B cell (primary cell): ENCODE measurements around the gene HS2ST1. TPM values are rescaled to one million over a fixed set of nuclear protein-coding genes. Genes with fewer than 3 reads are reported as not detected.

Experiments used
- ATAC-seq: fragments of 200-7000 bp; cut with Tn5 transposase; one replicate; pipeline ENCODE4 v1.10.0; 2021; ENCODE audit warnings: low read depth, mild to moderate bottlenecking, moderate number of reproducible peaks, moderate library complexity
- CTCF ChIA-PET: fragments of 350-600 bp; sonication (Branson Sonifier 250); formaldehyde crosslinking; loops from one replicate; lab custom pipeline; 2021; ENCODE audit warnings: antibody characterized with exemption, inconsistent platforms; lab: Charles Lee
- POLR2A ChIA-PET: fragments of 350-600 bp; sonication (Branson Sonifier 250); formaldehyde crosslinking; loops from one replicate; lab custom pipeline; 2021; ENCODE audit warnings: antibody characterized with exemption; lab: Charles Lee
- DNase-seq: peaks from one replicate; pipeline ENCODE4 v3.0.0; 2013
- H2AFZ ChIP-seq: 2 replicates; pipeline ENCODE4 v1.6.1; 2012; ENCODE audit warnings: mild to moderate bottlenecking, low read depth, low read length; ENCODE audit not compliant: insufficient read depth, poor library complexity, severe bottlenecking
- H3K27ac ChIP-seq, 2 donors: 1 replicate in 1 of 2; 2 replicates in 1 of 2; pipeline ENCODE4 v1.5.1; 2012 to 2013; ENCODE audit warnings: low read length in 2 of 2, mild to moderate bottlenecking in 2 of 2, moderate library complexity in 1 of 2
- H3K27me3 ChIP-seq, 4 experiments: fragments of 200-600 bp in 1 of 4; sonication (generic) in 1 of 4; replicated peaks in 1 of 4; 1 replicate in 2 of 4; 2 replicates in 2 of 4; pipeline versions ENCODE4 v1.6.1 to v1.7.0; 2013 to 2016; ENCODE audit warnings: low read length in 3 of 4, mild to moderate bottlenecking in 2 of 4, mixed read lengths in 1 of 4, moderate library complexity in 1 of 4; ENCODE audit not compliant: insufficient read depth in 4 of 4, control insufficient read depth in 3 of 4; ENCODE audit errors: control extremely low read depth in 1 of 4
- H3K36me3 ChIP-seq, 2 experiments: replicated peaks in 1 of 2; 1 replicate in 1 of 2; 2 replicates in 1 of 2; pipeline versions ENCODE4 v1.6.1 to v1.7.1; 2013; ENCODE audit warnings: low read length in 1 of 2; ENCODE audit not compliant: insufficient read depth in 2 of 2, control insufficient read depth in 1 of 2; ENCODE audit errors: control extremely low read depth in 1 of 2, extremely low read depth in 1 of 2
- H3K4me1 ChIP-seq, 2 donors: fragments of 200-600 bp in 1 of 2; sonication (generic) in 1 of 2; 1 replicate in 1 of 2; 2 replicates in 1 of 2; pipeline versions ENCODE4 v1.5.1 to v1.6.1; 2013 to 2017; ENCODE audit warnings: low read length in 2 of 2; ENCODE audit not compliant: control insufficient read depth in 2 of 2, insufficient read depth in 2 of 2
- H3K4me2 ChIP-seq: replicated peaks from 2 replicates; pipeline ENCODE3; 2012; ENCODE audit warnings: mild to moderate bottlenecking, low read depth, low read length; ENCODE audit not compliant: poor library complexity, severe bottlenecking
- H3K4me3 ChIP-seq, 5 experiments: fragments of 200-600 bp in 1 of 5; sonication (generic) in 1 of 5; 1 replicate in 3 of 5; 2 replicates in 2 of 5; pipeline versions ENCODE4 v1.5.1 to v1.7.0; 2011 to 2016; ENCODE audit warnings: low read length in 4 of 5, mild to moderate bottlenecking in 4 of 5, low read depth in 2 of 5, control low read depth in 1 of 5, moderate library complexity in 1 of 5; ENCODE audit not compliant: insufficient read depth in 1 of 5; ENCODE audit errors: control extremely low read depth in 1 of 5, extremely low read depth in 1 of 5
- H3K79me2 ChIP-seq: fragments of 200-600 bp; sonication (generic); one replicate; pipeline ENCODE4 v1.6.0; 2016; ENCODE audit warnings: low read length; ENCODE audit not compliant: control insufficient read depth, insufficient read depth
- H3K9ac ChIP-seq: fragments of 200-600 bp; sonication (generic); 2 replicates; pipeline ENCODE4 v1.6.1; 2017; ENCODE audit warnings: mild to moderate bottlenecking, low read length, moderate library complexity
- H3K9me3 ChIP-seq, 3 donors: one replicate each; pipeline versions ENCODE4 v1.6.1 to v1.7.1; 2013; ENCODE audit warnings: low read length in 2 of 3; ENCODE audit not compliant: control insufficient read depth in 2 of 3, insufficient read depth in 1 of 3; ENCODE audit errors: control extremely low read depth in 1 of 3
- H4K20me1 ChIP-seq: 2 replicates; pipeline ENCODE4 v1.6.0; 2012; ENCODE audit warnings: mild to moderate bottlenecking, low read length; ENCODE audit not compliant: insufficient read depth, control insufficient read depth, poor library complexity, severe bottlenecking
- H3K27ac Mint-ChIP-seq: one replicate; pipeline ENCODE4 v1.8.0; 2021; ENCODE audit warnings: mixed read lengths
- H3K27me3 Mint-ChIP-seq: one replicate; pipeline ENCODE4 v1.8.0; 2021; ENCODE audit warnings: mixed read lengths
- H3K4me1 Mint-ChIP-seq: one replicate; pipeline ENCODE4 v1.8.0; 2021; ENCODE audit warnings: mixed read lengths
- H3K4me3 Mint-ChIP-seq: one replicate; pipeline ENCODE4 v1.8.0; 2021; ENCODE audit warnings: mixed read lengths
- H3K9me3 Mint-ChIP-seq: one replicate; pipeline ENCODE4 v1.8.0; 2022; ENCODE audit warnings: mixed read lengths; ENCODE audit not compliant: insufficient read depth
- CTCF ChIP-seq: fragments of 200-600 bp; IDR thresholded peaks from one replicate; pipeline ENCODE4 v1.8.0; 2022; ENCODE audit warnings: antibody characterized with exemption, mild to moderate bottlenecking
- EZH2 ChIP-seq: IDR thresholded peaks from 2 replicates; pipeline ENCODE4 v1.6.1; 2012; ENCODE audit warnings: borderline replicate concordance, low read depth, mild to moderate bottlenecking, moderate library complexity, low read length; ENCODE audit not compliant: insufficient read depth, poor library complexity, severe bottlenecking
- WGBS: methylation state at CpG from one replicate; pipeline ENCODE4 v1.1.5; 2013; ENCODE audit warnings: missing lambda C conversion rate; ENCODE audit not compliant: insufficient coverage; 5-methylcytosine and 5-hydroxymethylcytosine counted together
- intact Hi-C: fragments of 100-400 bp; cut with micrococcal nuclease; formaldehyde crosslinking; loops from one replicate; pipeline ENCODE4 v1.10.0; 2022
- polyA plus RNA-seq: library from polyadenylated mRNA; depleted of rRNA; stranded (reverse); fragments of >200 nt; gene quantifications from 2 replicates; pipeline ENCODE4 v1.2.3, GENCODE V29; 2012
- total RNA-seq, 2 donors: library from RNA; stranded (reverse); fragments of 120-200 nt in 1 of 2; gene quantifications; 1 replicate in 1 of 2; 2 replicates in 1 of 2; pipeline versions ENCODE4 v1.2.3 to v1.2.4, GENCODE V29; 2013 to 2022

Gene HS2ST1
- total and polyA plus RNA-seq, 2 donors (not counting 1 experiment from before 2014, with no cell fraction given) = 3.0 to 16.9 TPM

- peaks cover 0 to 2% (median 0%) of the 10 kb centered on the region in 3 donors for H3K9me3 ChIP-seq
- H3K4me3 Mint-ChIP-seq = no peak overlapping the region
- peaks cover 41% of the 10 kb centered on the region for H3K27me3 Mint-ChIP-seq
- intact Hi-C loops = no loop called here
- DNase-seq = no peak
- H2AFZ ChIP-seq = no peak overlapping the region
- no peaks in the 10 kb centered on the region for H3K9me3 Mint-ChIP-seq
- H3K4me1 Mint-ChIP-seq = peaks cover 7% of the 10 kb centered on the region
- CTCF ChIA-PET = no interaction called here
- TF ChIP-seq EZH2 (no peak), CTCF (no peak)
- H3K4me1 ChIP-seq = peaks cover 8% of the 10 kb centered on the region in 2 donors
- no peak overlapping the region for H3K9ac ChIP-seq
- no CpG with 5 or more reads among the region's 2 CpGs for WGBS
- no peaks in the 10 kb centered on the region for H3K79me2 ChIP-seq
- H3K27ac Mint-ChIP-seq = no peak overlapping the region
- no peak for ATAC-seq
- H3K4me3 ChIP-seq = no peak overlapping the region
- H3K27me3 ChIP-seq = peaks cover 0 to 28% (median 12%) of the 10 kb centered on the region in 4 experiments
- no peaks in the 10 kb centered on the region for H4K20me1 ChIP-seq
- no peak overlapping the region for H3K4me2 ChIP-seq
- no peak overlapping the region for H3K27ac ChIP-seq
- no peaks in the 10 kb centered on the region for H3K36me3 ChIP-seq
- POLR2A ChIA-PET = no interaction called here
Observed at GRCh38 chr1:87146538-87146937, 232.1 kb downstream of the HS2ST1 start.

- intact Hi-C loops = no loop called here
- no peak overlapping the region for H3K4me3 ChIP-seq
- no peak overlapping the region for H3K4me2 ChIP-seq
- POLR2A ChIA-PET = no interaction called here
- Mint-ChIP-seq H3K27me3 (peaks cover 46% of the 10 kb centered on the region), H3K9me3 (no peaks in the 10 kb centered on the region), H3K4me3 (no peak overlapping the region), H3K4me1 (peaks cover 11% of the 10 kb centered on the region), H3K27ac (no peak overlapping the region)
- H3K27ac ChIP-seq = no peak overlapping the region
- no peak for TF ChIP-seq EZH2
- TF ChIP-seq CTCF = no peak
- no peaks in the 10 kb centered on the region for H4K20me1 ChIP-seq
- H3K36me3 ChIP-seq = no peaks in the 10 kb centered on the region
- no peak overlapping the region for H3K9ac ChIP-seq
- CTCF ChIA-PET = interaction anchor here (0.6 kb wide), 1 partner anchor 29 kb away, joined by 3 read pairs; no protein-coding TSS in a partner anchor
- H3K9me3 ChIP-seq = peaks cover 0 to 2% (median 0%) of the 10 kb centered on the region in 3 donors
- H3K79me2 ChIP-seq = no peaks in the 10 kb centered on the region
- H3K4me1 ChIP-seq = peaks cover 11 to 13% of the 10 kb centered on the region in 2 donors
- WGBS = 100% methylated on average over 1 of the region's 2 CpGs
- DNase-seq = no peak
- ATAC-seq = no peak
- peaks cover 0 to 30% (median 14%) of the 10 kb centered on the region in 4 experiments for H3K27me3 ChIP-seq
- no peak overlapping the region for H2AFZ ChIP-seq
Observed at GRCh38 chr1:87146986-87147385, 232.6 kb downstream of the HS2ST1 start.
